GM12892 (cell line): ENCODE results near the gene NEU1.

Experiments used
- POLR2A ChIP-seq: IDR thresholded peaks from 2 replicates; pipeline ENCODE4 v1.6.1; 2011; ENCODE audit warnings: low read depth, low read length, control low read depth
- POLR2AphosphoS5 ChIP-seq: IDR thresholded peaks from 2 replicates; pipeline ENCODE4 v1.6.1; 2011; ENCODE audit warnings: low read depth, low read length, control low read depth
- TAF1 ChIP-seq: IDR thresholded peaks from 2 replicates; pipeline ENCODE4 v1.6.1; 2011; ENCODE audit warnings: low read depth, mild to moderate bottlenecking, control low read depth, low read length, borderline replicate concordance

- TF ChIP-seq TAF1 = no peak
- TF ChIP-seq POLR2AphosphoS5 = no peak
- no peak for TF ChIP-seq POLR2A
Observed at GRCh38 chr6:31908791-31909190, 46.2 kb upstream of the NEU1 start.
